A549 (cell line): ENCODE measurements around the gene PSMD12. TPM values are rescaled to one million over a fixed set of nuclear protein-coding genes. Genes with fewer than 3 reads are reported as not detected.

Experiments used
- ATAC-seq, 2 experiments: fragments of 200-7000 bp in 1 of 2; fragments of >200 bp in 1 of 2; cut with Nextera tagmentation in 1 of 2; cut with Tn5 transposase in 1 of 2; 3 replicates each; pipeline versions ENCODE4 v1.8.0 to v1.9.1; 2018 to 2020; ENCODE audit warnings: mild to moderate bottlenecking in 1 of 2, moderate library complexity in 1 of 2
- CTCF ChIA-PET: fragments of 300-600 bp; sonication (Branson Sonifier 250); formaldehyde crosslinking; extraction: SDS; loops from one replicate; lab custom pipeline; 2021; ENCODE audit warnings: antibody characterized with exemption, inconsistent platforms; lab: Yijun Ruan, JAX
- POLR2A ChIA-PET: fragments of 350-600 bp; formaldehyde crosslinking; extraction: SDS; loops from one replicate; lab custom pipeline; 2021; ENCODE audit warnings: antibody characterized with exemption, inconsistent platforms; lab: Yijun Ruan, JAX
- DNase-seq, 2 experiments: peaks; one replicate each; pipeline versions ENCODE4 v3.0.0 to v3.0.0-alpha.2; 2011 to 2016; ENCODE audit warnings: low read depth in 1 of 2, low spot score in 1 of 2
- FAIRE-seq: peaks from 2 replicates; lab custom pipeline; 2011; peaks lifted over from hg19 to GRCh38; lab: Jason Lieb, UNC
- H3K27ac ChIP-seq, 2 experiments: fragments of >200 bp; sonication (Bioruptor Twin); formaldehyde crosslinking; 3 replicates each; pipeline ENCODE4 v1.5.1; 2016 to 2017
- H3K4me1 ChIP-seq: fragments of >200 bp; sonication (Bioruptor Twin); formaldehyde crosslinking; 3 replicates; pipeline ENCODE4 v1.6.1; 2016
- H3K4me2 ChIP-seq: fragments of >200 bp; sonication (Bioruptor Twin); formaldehyde crosslinking; 3 replicates; pipeline ENCODE4 v1.6.1; 2016
- H3K4me3 ChIP-seq: fragments of >200 bp; sonication (Bioruptor Twin); formaldehyde crosslinking; 3 replicates; pipeline ENCODE4 v1.5.1; 2016
- H3K9me3 ChIP-seq: fragments of >200 bp; sonication (Bioruptor Twin); formaldehyde crosslinking; 3 replicates; pipeline ENCODE4 v1.6.1; 2016
- BHLHE40 ChIP-seq: IDR thresholded peaks from 2 replicates; pipeline ENCODE4 v1.6.1; 2012; ENCODE audit warnings: low read depth, low read length, inconsistent platforms
- CBX2 ChIP-seq: fragments of 200-600 bp; sonication (generic); IDR thresholded peaks from 2 replicates; pipeline ENCODE4 v1.6.1; 2016; ENCODE audit warnings: low read depth, mild to moderate bottlenecking, borderline replicate concordance
- CHD4 ChIP-seq: fragments of 200-600 bp; sonication (generic); IDR thresholded peaks from 2 replicates; pipeline ENCODE4 v1.6.1; 2016; ENCODE audit warnings: antibody characterized with exemption, mild to moderate bottlenecking, borderline replicate concordance
- CTCF ChIP-seq: fragments of >200 bp; sonication (Bioruptor Twin); formaldehyde crosslinking; IDR thresholded peaks from 3 replicates; pipeline ENCODE4 v1.5.1; 2016
- ELK1 ChIP-seq: fragments of 150-350 bp; IDR thresholded peaks from 2 replicates; pipeline ENCODE4 v1.6.1; 2014; ENCODE audit warnings: low read depth, mild to moderate bottlenecking, low read length
- EP300 ChIP-seq, 2 experiments: fragments of >200 bp; sonication (Bioruptor Twin); formaldehyde crosslinking; IDR thresholded peaks; 2 replicates in 1 of 2; 3 replicates in 1 of 2; pipeline ENCODE4 v1.6.1; 2016 to 2017
- HES2 ChIP-seq: fragments of >200 bp; sonication (Bioruptor Twin); formaldehyde crosslinking; IDR thresholded peaks from 2 replicates; pipeline ENCODE4 v1.6.1; 2016
- HMGXB4 ChIP-seq: fragments of 250-450 bp; sonication (Bioruptor Pico); IDR thresholded peaks from 2 replicates; pipeline ENCODE4 v1.5.0; 2021; ENCODE audit warnings: mild to moderate bottlenecking, moderate library complexity, borderline replicate concordance
- HOXA7 ChIP-seq: fragments of 250-450 bp; sonication (Bioruptor Pico); IDR thresholded peaks from 2 replicates; pipeline ENCODE4 v1.5.0; 2020; ENCODE audit warnings: mild to moderate bottlenecking, moderate library complexity
- JUNB ChIP-seq: fragments of >200 bp; sonication (Bioruptor Twin); formaldehyde crosslinking; IDR thresholded peaks from 2 replicates; pipeline ENCODE4 v1.6.1; 2016
- KDM5A ChIP-seq: fragments of 200-600 bp; sonication (generic); IDR thresholded peaks from 2 replicates; pipeline ENCODE4 v1.6.1; 2016; ENCODE audit warnings: antibody characterized with exemption, mild to moderate bottlenecking
- MAX ChIP-seq: IDR thresholded peaks from 2 replicates; pipeline ENCODE4 v1.6.1; 2012
- POLR2A ChIP-seq: IDR thresholded peaks from 2 replicates; pipeline ENCODE4 v1.6.1; 2012; ENCODE audit warnings: mild to moderate bottlenecking, low read length
- RAD21 ChIP-seq, 2 experiments: fragments of >200 bp in 1 of 2; sonication (Bioruptor Twin) in 1 of 2; formaldehyde crosslinking in 1 of 2; IDR thresholded peaks in 1 of 2; conservative IDR thresholded peaks in 1 of 2; 2 replicates in 1 of 2; 3 replicates in 1 of 2; pipeline ENCODE4 v1.6.1; 2012 to 2018; ENCODE audit warnings: inconsistent platforms in 1 of 2
- RARB ChIP-seq: fragments of 250-450 bp; sonication (Bioruptor Pico); IDR thresholded peaks from 2 replicates; pipeline ENCODE4 v1.8.0; 2021; ENCODE audit warnings: mild to moderate bottlenecking, moderate library complexity
- RCOR1 ChIP-seq: fragments of 150-350 bp; IDR thresholded peaks from 2 replicates; pipeline ENCODE4 v1.6.1; 2014; ENCODE audit warnings: antibody characterized with exemption, low read length, low read depth
- REST ChIP-seq: fragments of 200-600 bp; sonication (generic); IDR thresholded peaks from 2 replicates; pipeline ENCODE4 v1.6.1; 2016; ENCODE audit warnings: antibody characterized with exemption, mild to moderate bottlenecking, moderate library complexity
- RFX5 ChIP-seq: fragments of 450-650 bp; IDR thresholded peaks from 2 replicates; pipeline ENCODE4 v1.7.1; 2014; ENCODE audit warnings: antibody characterized with exemption, mild to moderate bottlenecking, moderate library complexity
- RNF2 ChIP-seq: fragments of 200-600 bp; sonication (generic); IDR thresholded peaks from 2 replicates; pipeline ENCODE4 v1.6.1; 2016; ENCODE audit warnings: low read depth, mild to moderate bottlenecking, antibody characterized with exemption, moderate library complexity, borderline replicate concordance
- USF2 ChIP-seq: fragments of 450-650 bp; IDR thresholded peaks from 2 replicates; pipeline ENCODE4 v1.6.1; 2014; ENCODE audit warnings: antibody characterized with exemption
- ZC3H11A ChIP-seq: fragments of 450-650 bp; IDR thresholded peaks from 2 replicates; pipeline ENCODE4 v1.6.1; 2014; ENCODE audit warnings: antibody characterized with exemption, mild to moderate bottlenecking
- WGBS: methylation state at CpG from one replicate; pipeline ENCODE4 v1.1.6; 2017; ENCODE audit errors: missing lambda C conversion rate; 5-methylcytosine and 5-hydroxymethylcytosine counted together
- polyA plus RNA-seq, 4 experiments: library from polyadenylated mRNA; depleted of rRNA in 3 of 4; stranded (reverse); fragments of >200 nt; fragmentation: RNase III in 1 of 4; extraction: RNeasy Plus Mini Kit Qiagen cat#74134 plus additional on column Dnase treatment in 1 of 4; gene quantifications; 2 replicates in 3 of 4; 3 replicates in 1 of 4; pipeline ENCODE4 v1.2.3, GENCODE V29; 2011 to 2017

The PSMD12 gene
- polyA plus RNA-seq, 2 of the 4 experiments (the other 2 are of a cell fraction), result 104 to 106 TPM

- Histone ChIP-seq H3K9me3 (no peaks in the 10 kb centered on the region), H3K4me1 (no peaks in the 10 kb centered on the region), H3K4me3 (no peak overlapping the region), H3K4me2 (no peak overlapping the region), H3K27ac (no peak overlapping the region)
- ATAC-seq, result no peak
- no peak for FAIRE-seq
- DNase-seq, result no peak
- 92% methylated on average over 9 of the region's 9 CpGs for WGBS
- CTCF ChIA-PET, result interaction anchor here (1.3 kb wide), 1 partner anchor 22 kb away, joined by 3 read pairs; no protein-coding TSS in a partner anchor
- POLR2A ChIA-PET, result no interaction called here
- TF ChIP-seq RARB (CRISPR knock-in tag) (no peak), RAD21 (conservative IDR thresholded peaks at IDR 0.05 in 1 of 2, IDR thresholded peaks at IDR 0.05 in 1 of 2) (no peak), RFX5 (no peak), HOXA7 (CRISPR knock-in tag) (no peak), ZC3H11A (no peak), MAX (no peak)
Measured at GRCh38 chr17:67401106-67401505, 34.7 kb upstream of the PSMD12 start.

- Histone ChIP-seq H3K4me1 (no peaks in the 10 kb centered on the region), H3K4me3 (no peak overlapping the region), H3K27ac (no peak overlapping the region), H3K4me2 (no peak overlapping the region), H3K9me3 (no peaks in the 10 kb centered on the region)
- TF ChIP-seq KDM5A (no peak), HMGXB4 (CRISPR knock-in tag) (no peak), CBX2 (no peak), RNF2 (no peak), MAX (no peak), HES2 (no peak), CHD4 (no peak), BHLHE40 (no peak), USF2 (no peak)
- 78% methylated on average over 6 of the region's 6 CpGs for WGBS
- POLR2A ChIA-PET, result no interaction called here
- FAIRE-seq (no peak), DNase-seq (no peak), ATAC-seq (no peak)
- CTCF ChIA-PET, result interaction anchor here (1.3 kb wide), 1 partner anchor 21 kb away, joined by 3 read pairs; no protein-coding TSS in a partner anchor
Measured at GRCh38 chr17:67400193-67400592, 33.8 kb upstream of the PSMD12 start.

- ATAC-seq (no peak), FAIRE-seq (no peak), DNase-seq (no peak)
- H3K4me3 ChIP-seq, result no peak overlapping the region
- WGBS, result 87% methylated on average over 3 of the region's 3 CpGs
- H3K4me1 ChIP-seq, result no peaks in the 10 kb centered on the region
- no peak overlapping the region for H3K27ac ChIP-seq
- POLR2A ChIA-PET, result no interaction called here
- no peak overlapping the region for H3K4me2 ChIP-seq
- CTCF ChIA-PET, result no interaction called here
- H3K9me3 ChIP-seq, result no peaks in the 10 kb centered on the region
- TF ChIP-seq HES2 (no peak), CTCF (no peak), JUNB (no peak), EP300 (IDR thresholded peaks at IDR 0.05) (no peak), POLR2A (no peak), HOXA7 (CRISPR knock-in tag) (no peak), RNF2 (no peak), ELK1 (no peak), REST (no peak), RCOR1 (no peak)
Measured at GRCh38 chr17:67399676-67400075, 33.3 kb upstream of the PSMD12 start.
